NCI-H460 (cell line): Measurements from ENCODE around the gene MICALL1. TPM values are rescaled to one million over a fixed set of nuclear protein-coding genes. Genes with fewer than 3 reads are reported as not detected.

Source experiments
- DNase-seq: peaks from one replicate; pipeline ENCODE4 v3.0.0-alpha.2; 2016; ENCODE audit warnings: low read depth; ENCODE audit errors: extremely low read depth
- total RNA-seq: library from RNA; depleted of rRNA; stranded (reverse); fragments of >200 nt; shearing (Covaris generic); gene quantifications from 2 replicates; pipeline ENCODE4 v1.2.3, GENCODE V29; 2014; rRNA removed

Gene MICALL1
- total RNA-seq, 1 experiment from 2014 or later: 7.5 TPM

- DNase-seq: no peak
Observed at GRCh38 chr22:37979782-37980181, 73.7 kb downstream of the MICALL1 start.

GRCh38 chr22:37981282-37982011 is 75.3 kb downstream of the MICALL1 start:
- DNase-seq: no peak

- DNase-seq: no peak
Observed at GRCh38 chr22:37982151-37982785, 76.2 kb downstream of the MICALL1 start.

- no peak for DNase-seq
Observed at GRCh38 chr22:37982938-37983859, 77.1 kb downstream of the MICALL1 start.

- DNase-seq: no peak
Observed at GRCh38 chr22:37983860-37984791, 78.0 kb downstream of the MICALL1 start, which contains the start of gene SOX10. SOX10 (minus strand) TSS chr22:37984555; CDS start chr22:37983784, 771 bp downstream.

- no peak for DNase-seq
Observed at GRCh38 chr22:37985050-37985585, 79.0 kb downstream of the MICALL1 start.

- DNase-seq: no peak
Observed at GRCh38 chr22:37985751-37986281, 79.7 kb downstream of the MICALL1 start.

GRCh38 chr22:37986371-37986770 is 80.3 kb downstream of the MICALL1 start:
- no peak for DNase-seq

- DNase-seq: no peak
Observed at GRCh38 chr22:37989146-37990045, 83.3 kb downstream of the MICALL1 start.

GRCh38 chr22:37990301-37990700 is 84.2 kb downstream of the MICALL1 start:
- no peak for DNase-seq

- no peak for DNase-seq
Observed at GRCh38 chr22:37990862-37991261, 84.8 kb downstream of the MICALL1 start.

- DNase-seq: no peak
Observed at GRCh38 chr22:37991731-37992442, 85.8 kb downstream of the MICALL1 start.

Other genes with a start within 250 kb of the MICALL1 start
- 27.1 and 37.5 TPM in 2 replicates for gene PDXP, start 247.6 kb upstream of the MICALL1 start, total RNA-seq
- 742 and 842 TPM in 2 replicates for gene LGALS1, start 230.7 kb upstream of the MICALL1 start, total RNA-seq
- gene NOL12, start 220.0 kb upstream of the MICALL1 start, total RNA-seq: 39.7 and 42.2 TPM in 2 replicates
- 16.1 and 17.9 TPM in 2 replicates for gene TRIOBP, start 209.2 kb upstream of the MICALL1 start, total RNA-seq
- 4.0 and 5.6 TPM in 2 replicates for gene GCAT, start 98.4 kb upstream of the MICALL1 start, total RNA-seq
- gene GALR3, start 82.9 kb upstream of the MICALL1 start, total RNA-seq: not detected in 2 replicates
- gene ANKRD54, start 62.0 kb upstream of the MICALL1 start, total RNA-seq: 8.1 and 8.4 TPM in 2 replicates
- 270 and 290 TPM in 2 replicates for gene EIF3L, start 56.9 kb upstream of the MICALL1 start, total RNA-seq
- 2.4 TPM in 1 of 2 replicates, not detected in the other for gene C22orf23, start 47.3 kb downstream of the MICALL1 start, total RNA-seq
- gene POLR2F, start 47.4 kb downstream of the MICALL1 start, total RNA-seq: 37.4 and 50.0 TPM in 2 replicates
- not detected in 2 replicates for gene SOX10, start 78.3 kb downstream of the MICALL1 start, total RNA-seq
- 6.0 and 9.3 TPM in 2 replicates for gene PICK1, start 151.1 kb downstream of the MICALL1 start, total RNA-seq
- not detected in 2 replicates for gene SLC16A8, start 177.9 kb downstream of the MICALL1 start, total RNA-seq
- gene BAIAP2L2, start 204.4 kb downstream of the MICALL1 start, total RNA-seq: not detected in 2 replicates